HG02943 (cell line): ENCODE measurements around the gene OR51M1.

Source experiments
- ATAC-seq: cut with Tn5 transposase; IDR thresholded peaks from one replicate; pipeline ENCODE4 v1.9.1; 2021; ENCODE audit warnings: mild to moderate bottlenecking, low read depth, moderate library complexity; ENCODE audit not compliant: unreplicated experiment

The OR51M1 gene

DNA sequence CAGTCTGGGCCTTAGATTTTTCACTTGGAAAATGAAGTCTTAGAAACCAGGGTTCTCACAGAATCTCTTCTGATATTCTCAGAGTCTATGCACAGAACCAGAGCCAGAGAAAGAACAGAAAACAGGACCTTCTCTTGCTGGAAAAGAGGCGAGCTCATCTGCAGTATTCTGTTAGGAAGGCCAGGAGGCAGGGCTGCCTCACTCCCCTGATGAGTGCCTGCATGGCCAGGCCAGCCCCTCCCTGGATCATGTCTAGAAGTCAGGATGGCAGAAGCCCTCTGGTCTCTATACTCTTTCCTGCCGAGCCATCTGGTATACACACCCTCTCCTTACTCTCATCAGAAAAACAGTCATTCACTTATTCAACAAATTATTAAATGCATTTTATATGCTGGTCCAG, 723 bp downstream of the OR51M1 start:
- ATAC-seq = no peak

DNA sequence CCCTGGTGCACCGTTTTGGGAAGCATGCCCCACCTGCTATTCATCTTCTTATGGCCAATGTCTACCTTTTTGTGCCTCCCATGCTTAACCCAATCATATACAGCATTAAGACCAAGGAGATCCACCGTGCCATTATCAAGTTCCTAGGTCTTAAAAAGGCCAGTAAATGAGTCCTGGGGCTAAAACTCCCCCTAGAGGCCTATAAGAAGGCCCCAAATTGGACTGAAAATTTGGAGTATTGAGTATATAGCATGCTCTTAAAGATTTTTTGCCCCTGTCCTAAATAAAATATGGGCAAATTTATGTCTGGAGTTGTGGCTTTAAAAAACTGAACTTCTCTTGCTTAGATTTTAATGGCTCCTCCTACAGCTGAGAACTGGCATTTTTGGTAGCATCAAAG, 6.6 kb downstream of the OR51M1 start:
- no peak for ATAC-seq

DNA sequence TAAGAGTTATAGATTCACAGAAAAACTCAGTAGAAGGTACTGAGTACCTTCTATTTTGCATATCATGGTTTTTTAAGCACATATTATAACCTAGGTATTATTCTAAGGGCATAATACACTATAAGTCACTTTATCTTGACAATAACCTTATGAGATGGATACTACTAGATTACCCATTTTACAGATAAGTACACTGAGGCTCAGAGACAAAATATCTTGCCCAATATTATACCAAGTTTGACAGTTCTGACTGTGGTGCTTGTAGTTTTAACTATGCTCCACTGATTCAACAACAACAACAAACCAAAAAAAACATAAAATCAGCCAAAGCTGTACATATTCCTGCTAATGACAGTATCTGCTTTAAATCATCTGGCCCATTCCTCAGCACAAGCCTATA, 10.5 kb downstream of the OR51M1 start:
- no peak for ATAC-seq

DNA sequence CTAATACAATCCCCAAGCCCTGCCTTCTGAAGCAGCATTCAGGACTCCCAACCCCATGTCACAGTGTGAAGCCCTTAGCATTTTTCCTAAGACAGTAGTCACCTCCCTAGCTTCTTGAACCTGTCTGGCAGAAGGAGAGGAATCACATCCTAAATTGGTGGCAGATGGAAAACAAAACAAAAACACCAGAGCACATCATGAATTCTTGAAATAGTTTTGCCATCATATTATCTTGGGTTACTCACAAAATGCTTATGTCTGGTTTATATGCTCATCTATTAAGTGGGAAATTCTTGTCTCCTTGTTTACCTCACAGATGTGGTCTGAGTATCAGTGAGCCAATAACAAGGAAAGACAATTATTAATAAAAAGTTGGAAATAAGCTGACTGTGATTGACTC, 15.3 kb downstream of the OR51M1 start:
- ATAC-seq = no peak

GRCh38 chr11:5405173-5405572, 21.6 kb downstream of the OR51M1 start:
- no peak for ATAC-seq

GRCh38 chr11:5420993-5421392, 37.4 kb downstream of the OR51M1 start:
- no peak for ATAC-seq

GRCh38 chr11:5421811-5422210, 38.2 kb downstream of the OR51M1 start, which contains the start of gene OR51Q1:
Gene OR51Q1, plus strand, starts transcription at chr11:5422111. Its CDS starts 90 bp downstream, at chr11:5422201.
- ATAC-seq = no peak

DNA sequence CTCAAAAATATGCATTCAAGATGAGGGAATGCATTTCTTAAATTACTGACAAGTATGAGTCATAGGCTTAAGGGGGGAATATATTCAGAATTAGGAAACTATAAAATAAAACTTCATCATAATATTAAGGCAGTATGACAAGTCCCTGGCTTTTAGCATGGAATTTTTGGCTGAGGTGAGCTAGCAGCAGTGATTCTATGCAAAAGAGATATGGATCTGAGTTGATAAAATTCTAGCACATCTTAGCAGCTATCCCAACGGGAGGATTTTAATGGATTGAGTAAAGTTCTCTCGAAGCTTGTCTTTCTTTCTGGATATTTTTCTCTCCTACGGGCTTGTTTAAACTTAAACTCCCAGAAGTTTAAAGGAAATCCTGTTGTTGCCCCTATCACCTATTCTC, 39.5 kb downstream of the OR51M1 start:
- ATAC-seq = no peak

DNA sequence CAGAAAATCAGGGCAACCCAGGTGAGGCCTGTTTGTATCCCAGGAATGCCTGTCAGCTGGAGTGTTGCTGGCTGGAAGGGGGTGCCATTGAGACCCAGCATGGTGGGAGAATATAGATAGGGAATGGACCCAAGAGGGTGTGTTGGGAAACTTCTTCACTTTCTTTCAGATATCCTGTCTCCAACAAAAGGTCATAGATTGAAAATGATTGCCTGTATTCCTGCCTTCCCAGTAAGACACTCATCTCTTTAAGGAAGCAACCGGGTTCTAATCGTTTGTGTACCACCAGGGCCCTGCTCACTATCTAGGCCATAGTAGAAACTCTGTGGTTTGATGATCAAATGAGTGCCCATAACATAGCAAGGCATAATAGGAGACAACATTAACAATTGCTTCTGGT, 57.8 kb downstream of the OR51M1 start, which contains the start of gene OR51I1:
OR51I1 (minus strand) TSS at position 101 of the 400 bp plus-strand sequence; CDS start at position 101, 0 bp downstream.
- ATAC-seq = no peak
